ENCODE data around the gene PEPD.

Gene PEPD

GRCh38 chr19:33510462-33511194, 11.0 kb downstream of the PEPD start:
- no peak for DNase-seq

- no peak for DNase-seq
Observed at GRCh38 chr19:33509774-33510173, 11.8 kb downstream of the PEPD start.

GRCh38 chr19:33508941-33509614, 12.5 kb downstream of the PEPD start:
- DNase-seq: no peak

GRCh38 chr19:33508431-33508830, 13.2 kb downstream of the PEPD start:
- DNase-seq: no peak

- DNase-seq: no peak
Observed at GRCh38 chr19:33508009-33508408, 13.6 kb downstream of the PEPD start.

- DNase-seq: no peak
Observed at GRCh38 chr19:33507021-33507956, 14.3 kb downstream of the PEPD start.

GRCh38 chr19:33506498-33506897, 15.1 kb downstream of the PEPD start:
- no peak for DNase-seq

- no peak for DNase-seq
Observed at GRCh38 chr19:33505823-33506222, 15.8 kb downstream of the PEPD start.

- DNase-seq: no peak
Observed at GRCh38 chr19:33505148-33505547, 16.4 kb downstream of the PEPD start.

GRCh38 chr19:33504058-33504444, 17.5 kb downstream of the PEPD start:
- no peak for DNase-seq

- no peak for DNase-seq
Observed at GRCh38 chr19:33503433-33504057, 18.0 kb downstream of the PEPD start.

- no peak for DNase-seq
Observed at GRCh38 chr19:33503030-33503429, 18.6 kb downstream of the PEPD start.

GRCh38 chr19:33502521-33502920, 19.1 kb downstream of the PEPD start:
- DNase-seq: no peak

GRCh38 chr19:33501693-33502356, 19.8 kb downstream of the PEPD start:
- DNase-seq: no peak

GRCh38 chr19:33500991-33501390, 20.6 kb downstream of the PEPD start:
- DNase-seq: no peak

- no peak for DNase-seq
Observed at GRCh38 chr19:33500586-33500985, 21.0 kb downstream of the PEPD start.

GRCh38 chr19:33499671-33500506, 21.7 kb downstream of the PEPD start:
- DNase-seq: no peak

GRCh38 chr19:33499248-33499647, 22.3 kb downstream of the PEPD start:
- no peak for DNase-seq

- DNase-seq: no peak
Observed at GRCh38 chr19:33498391-33499000, 23.1 kb downstream of the PEPD start.

GRCh38 chr19:33497778-33498175, 23.8 kb downstream of the PEPD start:
- no peak for DNase-seq

- DNase-seq: no peak
Observed at GRCh38 chr19:33497131-33497777, 24.3 kb downstream of the PEPD start.

Data from hematopoietic multipotent progenitor cell treated with erythropoietin and hydrocortisone succinate and interleukin-3 and kit ligand, for 8 days (in vitro differentiated cells).